Lung (tissue), 12 donors: ENCODE measurements around the gene RPS6KA2. TPM values are rescaled to one million over a fixed set of nuclear protein-coding genes. Genes with fewer than 3 reads are reported as not detected.

ENCODE experiments used
- ATAC-seq: fragments of 200-7000 bp; cut with Tn5 transposase; one replicate; pipeline ENCODE4 v1.9.1; 2020; ENCODE audit warnings: moderate number of reproducible peaks; ENCODE audit not compliant: insufficient read depth, low FRiP score
- DNase-seq, 3 donors: peaks; one replicate each; pipeline ENCODE4 v3.0.0-alpha.2; 2013 to 2017
- H3K27ac ChIP-seq, 2 donors: one replicate each; pipeline ENCODE4 v1.5.1; 2013; ENCODE audit warnings: mild to moderate bottlenecking in 2 of 2, moderate library complexity in 2 of 2, control low read depth in 1 of 2, inconsistent platforms in 1 of 2, low read depth in 1 of 2, low read length in 1 of 2
- H3K27me3 ChIP-seq, 3 donors: one replicate each; pipeline ENCODE4 v1.5.1; 2013; ENCODE audit warnings: low read length in 2 of 3; ENCODE audit not compliant: control insufficient read depth in 3 of 3, insufficient read depth in 3 of 3
- H3K36me3 ChIP-seq, 4 donors: one replicate each; pipeline ENCODE4 v1.5.1; 2013; ENCODE audit warnings: low read length in 4 of 4, mild to moderate bottlenecking in 1 of 4, moderate library complexity in 1 of 4; ENCODE audit not compliant: control insufficient read depth in 4 of 4, insufficient read depth in 4 of 4
- H3K4me1 ChIP-seq, 5 donors: one replicate each; pipeline ENCODE4 v1.5.1; 2013; ENCODE audit warnings: low read length in 5 of 5, mild to moderate bottlenecking in 2 of 5, moderate library complexity in 1 of 5; ENCODE audit not compliant: control insufficient read depth in 5 of 5, insufficient read depth in 5 of 5
- H3K4me3 ChIP-seq: one replicate; pipeline ENCODE4 v1.5.1; 2013; ENCODE audit warnings: mild to moderate bottlenecking, control low read depth, moderate library complexity
- H3K9ac ChIP-seq, 2 donors: one replicate each; pipeline ENCODE4 v1.5.1; 2013; ENCODE audit warnings: low read length in 2 of 2, control low read depth in 1 of 2; ENCODE audit not compliant: insufficient read depth in 1 of 2
- H3K9me3 ChIP-seq, 4 donors: one replicate each; pipeline ENCODE4 v1.5.1; 2013; ENCODE audit warnings: low read length in 3 of 4, mild to moderate bottlenecking in 1 of 4, moderate library complexity in 1 of 4; ENCODE audit not compliant: control insufficient read depth in 4 of 4, insufficient read depth in 3 of 4
- WGBS, 2 donors: extraction: QIAGEN DNeasy Blood & Tissue Kit; methylation state at CpG; one replicate each; pipeline ENCODE4 v1.1.7; 2013; 5-methylcytosine and 5-hydroxymethylcytosine counted together
- polyA plus RNA-seq, 2 donors: library from polyadenylated mRNA; stranded (reverse); fragments of 200-250 nt; gene quantifications; one replicate each; pipeline ENCODE4 v1.2.1, GENCODE V29; 2013
- total RNA-seq, 2 donors: library from RNA; depleted of rRNA in 1 of 2; stranded (reverse); fragments of >200 nt in 1 of 2; gene quantifications; one replicate each; pipeline ENCODE4 v1.2.1, GENCODE V29; 2014 to 2021
- TF ChIP-seq, protein P1 (sequence below): IDR thresholded peaks from 2 replicates; pipeline ENCODE4 v1.5.1; 2012; ENCODE audit warnings: mild to moderate bottlenecking; ENCODE audit errors: control extremely low read depth, extremely low read depth
- donor health status: control.
- donor health status: control.
- donor health status: Bipolar disorder and iron deficiency.
- donor health status: healthy.
- donor health status: DM: yes; HTN: yes; CAD: no.

The RPS6KA2 gene
- total and polyA plus RNA-seq, 4 donors, result 61.9 to 185 (median 105) TPM

DNA sequence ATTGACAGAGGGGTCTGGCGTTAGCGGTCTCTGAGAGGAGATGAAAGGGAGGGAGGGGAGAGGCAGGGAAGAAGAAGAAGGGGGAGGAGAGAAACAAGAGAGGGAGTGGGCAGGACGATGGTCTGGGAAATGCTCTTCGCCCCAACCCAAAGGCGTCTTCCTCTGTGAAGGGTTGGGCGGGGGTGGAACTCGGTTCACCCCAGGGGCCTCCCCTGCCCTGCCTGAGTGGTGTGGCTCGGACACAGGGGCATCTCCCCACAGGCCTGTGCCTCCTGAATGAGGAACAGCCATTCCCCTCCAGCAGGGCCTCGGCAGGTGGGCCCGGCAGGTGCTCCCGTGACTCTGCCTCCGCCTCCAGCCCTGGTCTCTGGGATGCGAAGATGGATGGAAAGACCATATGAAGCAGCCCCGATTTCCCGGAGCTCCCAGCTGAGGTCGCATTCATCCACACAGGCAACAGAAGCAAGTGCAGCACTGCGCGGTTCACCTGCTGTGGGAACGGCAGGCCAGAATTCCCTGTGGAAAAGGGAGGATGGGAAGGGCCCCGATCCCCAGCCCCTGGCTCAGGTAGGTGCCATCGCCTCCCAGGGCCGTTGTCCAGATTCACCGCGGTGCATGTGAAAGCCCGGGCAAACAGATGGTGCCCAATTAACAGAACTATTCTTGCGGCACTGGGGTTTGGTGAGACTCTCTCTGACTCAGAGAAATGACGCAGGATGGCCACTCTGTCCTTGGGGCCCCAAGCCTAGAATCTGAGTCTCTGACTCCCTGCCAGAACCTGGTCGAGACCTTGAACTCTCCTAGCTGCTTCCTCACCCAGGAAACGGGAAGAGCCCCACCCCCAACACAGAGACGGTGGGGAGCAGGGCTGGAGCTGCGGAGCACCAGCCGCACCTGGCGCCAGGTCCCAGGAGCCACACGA, 29.4 kb upstream of the RPS6KA2 start:
- no peak overlapping the region for H3K9ac ChIP-seq
- no peak overlapping the region for H3K4me3 ChIP-seq
- no peaks in the 10 kb centered on the region for H3K36me3 ChIP-seq
- WGBS, 2 donors, result 43 to 49% methylated on average over 32 to 34 of the region's 34 CpGs
- peak; percentile 29 for ATAC-seq
- peaks cover 0 to 30% (median 17%) of the 10 kb centered on the region in 3 donors for H3K27me3 ChIP-seq
- TF ChIP-seq, protein P1, sequence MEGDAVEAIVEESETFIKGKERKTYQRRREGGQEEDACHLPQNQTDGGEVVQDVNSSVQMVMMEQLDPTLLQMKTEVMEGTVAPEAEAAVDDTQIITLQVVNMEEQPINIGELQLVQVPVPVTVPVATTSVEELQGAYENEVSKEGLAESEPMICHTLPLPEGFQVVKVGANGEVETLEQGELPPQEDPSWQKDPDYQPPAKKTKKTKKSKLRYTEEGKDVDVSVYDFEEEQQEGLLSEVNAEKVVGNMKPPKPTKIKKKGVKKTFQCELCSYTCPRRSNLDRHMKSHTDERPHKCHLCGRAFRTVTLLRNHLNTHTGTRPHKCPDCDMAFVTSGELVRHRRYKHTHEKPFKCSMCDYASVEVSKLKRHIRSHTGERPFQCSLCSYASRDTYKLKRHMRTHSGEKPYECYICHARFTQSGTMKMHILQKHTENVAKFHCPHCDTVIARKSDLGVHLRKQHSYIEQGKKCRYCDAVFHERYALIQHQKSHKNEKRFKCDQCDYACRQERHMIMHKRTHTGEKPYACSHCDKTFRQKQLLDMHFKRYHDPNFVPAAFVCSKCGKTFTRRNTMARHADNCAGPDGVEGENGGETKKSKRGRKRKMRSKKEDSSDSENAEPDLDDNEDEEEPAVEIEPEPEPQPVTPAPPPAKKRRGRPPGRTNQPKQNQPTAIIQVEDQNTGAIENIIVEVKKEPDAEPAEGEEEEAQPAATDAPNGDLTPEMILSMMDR, result no peak
- no peak for DNase-seq
- peaks cover 0 to 3% (median 0%) of the 10 kb centered on the region in 4 donors for H3K9me3 ChIP-seq
- peaks cover 0 to 7% (median 0%) of the 10 kb centered on the region in 5 donors for H3K4me1 ChIP-seq
- no peak overlapping the region for H3K27ac ChIP-seq

DNA sequence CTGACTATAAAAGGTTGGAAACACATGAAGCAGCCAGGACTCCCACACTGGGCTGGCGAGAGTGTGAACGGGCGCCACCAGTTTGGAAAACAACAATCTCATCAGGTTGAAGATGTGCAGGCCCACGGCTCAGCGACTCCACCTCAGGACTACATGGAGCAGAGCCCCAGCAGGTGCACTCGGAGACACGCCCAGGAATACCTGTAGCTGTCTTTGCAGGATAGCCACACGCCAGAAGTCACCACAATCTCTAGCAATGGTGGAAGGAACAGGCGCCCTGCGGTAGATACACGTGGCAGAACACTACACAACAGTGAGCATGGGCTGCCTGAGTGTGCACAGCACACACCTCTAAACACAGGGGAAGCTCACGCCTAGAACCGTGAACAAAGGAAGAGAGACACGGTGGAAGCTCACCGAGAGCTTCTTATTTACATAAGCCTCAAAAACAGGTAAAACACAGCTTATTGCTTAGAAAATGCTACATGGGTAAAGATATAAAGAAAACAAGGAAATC, 28.7 kb upstream of the RPS6KA2 start:
- no peak overlapping the region for H3K27ac ChIP-seq
- DNase-seq (no peak), ATAC-seq (no peak)
- TF ChIP-seq, protein P1, result no peak
- no peak overlapping the region for H3K9ac ChIP-seq
- peaks cover 0 to 7% (median 0%) of the 10 kb centered on the region in 5 donors for H3K4me1 ChIP-seq
- peaks cover 0 to 30% (median 17%) of the 10 kb centered on the region in 3 donors for H3K27me3 ChIP-seq
- H3K4me3 ChIP-seq, result no peak overlapping the region
- H3K36me3 ChIP-seq, result no peaks in the 10 kb centered on the region
- WGBS, 2 donors, result 79 to 80% methylated on average over 15 of the region's 15 CpGs
- peaks cover 0 to 3% (median 0%) of the 10 kb centered on the region in 4 donors for H3K9me3 ChIP-seq

DNA sequence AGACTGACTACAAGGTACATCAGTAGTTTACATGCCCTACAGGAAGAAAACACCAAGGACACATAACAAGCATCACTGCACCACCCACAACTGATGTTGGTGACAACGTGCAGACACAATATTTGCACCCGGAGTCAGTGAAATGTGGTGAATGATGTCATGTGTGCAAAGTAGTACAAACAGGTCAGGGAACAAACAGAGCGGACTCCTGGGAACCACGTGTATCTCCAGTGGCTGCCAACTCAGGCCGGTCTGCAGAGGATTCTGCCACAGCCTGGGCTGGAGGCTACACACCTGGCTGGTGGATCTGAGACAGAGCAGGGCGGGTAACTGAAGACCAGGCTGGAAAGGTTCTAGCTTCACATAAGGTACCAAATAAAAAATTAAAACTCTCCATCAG, 28.2 kb upstream of the RPS6KA2 start:
- Histone ChIP-seq H3K4me1 (peaks cover 0 to 7% (median 0%) of the 10 kb centered on the region in 5 donors), H3K9me3 (peaks cover 0 to 3% (median 0%) of the 10 kb centered on the region in 4 donors), H3K36me3 (no peaks in the 10 kb centered on the region), H3K27me3 (peaks cover 0 to 30% (median 17%) of the 10 kb centered on the region in 3 donors), H3K4me3 (no peak overlapping the region), H3K27ac (no peak overlapping the region), H3K9ac (no peak overlapping the region)
- DNase-seq (no peak), ATAC-seq (no peak)
- 79 to 87% methylated on average over 6 of the region's 6 CpGs for WGBS, 2 donors
- TF ChIP-seq, protein P1, result no peak
